Measurements from ENCODE around the gene ELL2. TPM values are rescaled to one million over a fixed set of nuclear protein-coding genes. Genes with fewer than 3 reads are reported as not detected.

Gene ELL2
- total RNA-seq, 1 experiment from 2014 or later: 27.5 TPM

- Histone ChIP-seq H3K4ac (ENCODE audit: low read depth, low read length) (no peak overlapping the region), H2BK5ac (ENCODE audit: insufficient read length, low read length) (no peak overlapping the region), H3K9ac (ENCODE audit: extremely low read depth, insufficient read length, low read length) (no peak overlapping the region), H3K18ac (ENCODE audit: insufficient read length, low read depth, low read length) (no peak overlapping the region), H2AK5ac (ENCODE audit: insufficient read length, low read length) (no peak overlapping the region), H2BK12ac (ENCODE audit: insufficient read length, low read depth, low read length) (no peak overlapping the region), H3K27ac (ENCODE audit: insufficient read length, low read depth, low read length) (no peak overlapping the region), H4K8ac (replicated peaks; ENCODE audit: insufficient read length, low read depth, low read length) (no peak overlapping the region), H4K20me1 (ENCODE audit: control insufficient read depth, insufficient read depth, insufficient read length) (no peaks in the 10 kb centered on the region), H2BK120ac (ENCODE audit: low read depth, low read length, poor library complexity, severe bottlenecking) (no peak overlapping the region), H2BK20ac (ENCODE audit: low read depth, low read length, poor library complexity, severe bottlenecking) (no peak overlapping the region), H3K27me3 (ENCODE audit: insufficient read depth, low read length) (no peaks in the 10 kb centered on the region), H3K4me2 (ENCODE audit: insufficient read depth, insufficient read length, low read length) (no peak overlapping the region), H4K5ac (ENCODE audit: insufficient read length, low read depth, low read length) (no peak overlapping the region), H3K9me3 (ENCODE audit: control insufficient read depth, low read depth, low read length) (no peaks in the 10 kb centered on the region), H3K23me2 (ENCODE audit: insufficient read length, low read depth, low read length, poor library complexity, severe bottlenecking) (no peaks in the 10 kb centered on the region), H3K79me1 (ENCODE audit: insufficient read depth, low read depth, low read length, poor library complexity, severe bottlenecking) (no peaks in the 10 kb centered on the region), H3K23ac (ENCODE audit: insufficient read length, low read depth, low read length) (no peak overlapping the region), H3T11ph (ENCODE audit: low read length) (no peak overlapping the region), H3K56ac (ENCODE audit: insufficient read length, low read depth, low read length) (no peak overlapping the region), H4K91ac (ENCODE audit: insufficient read length, low read depth, low read length) (no peak overlapping the region), H3K4me1 (ENCODE audit: insufficient read depth, low read length) (no peaks in the 10 kb centered on the region), H3K14ac (ENCODE audit: insufficient read depth, low read length) (no peak overlapping the region), H3K79me2 (ENCODE audit: insufficient read depth, low read length) (no peaks in the 10 kb centered on the region), H2AFZ (ENCODE audit: low read length) (no peak overlapping the region), H2BK15ac (ENCODE audit: low read depth, low read length) (no peak overlapping the region)
- Mint-ChIP-seq H3K9me3 (no peaks in the 10 kb centered on the region), H3K27ac (no peak overlapping the region; a peak in 1 of 7 replicates), H3K4me1 (peaks cover 8% of the 10 kb centered on the region in 2 experiments), H3K4me3 (no peak overlapping the region), H3K36me3 (ENCODE audit: insufficient read depth in 1 of 3, low read depth in 3 of 3) (no peaks in the 10 kb centered on the region; a peak in 1 of 7 replicates), H3K27me3 (ENCODE audit: low read depth) (no peaks in the 10 kb centered on the region)
- TF ChIP-seq, protein P1, sequence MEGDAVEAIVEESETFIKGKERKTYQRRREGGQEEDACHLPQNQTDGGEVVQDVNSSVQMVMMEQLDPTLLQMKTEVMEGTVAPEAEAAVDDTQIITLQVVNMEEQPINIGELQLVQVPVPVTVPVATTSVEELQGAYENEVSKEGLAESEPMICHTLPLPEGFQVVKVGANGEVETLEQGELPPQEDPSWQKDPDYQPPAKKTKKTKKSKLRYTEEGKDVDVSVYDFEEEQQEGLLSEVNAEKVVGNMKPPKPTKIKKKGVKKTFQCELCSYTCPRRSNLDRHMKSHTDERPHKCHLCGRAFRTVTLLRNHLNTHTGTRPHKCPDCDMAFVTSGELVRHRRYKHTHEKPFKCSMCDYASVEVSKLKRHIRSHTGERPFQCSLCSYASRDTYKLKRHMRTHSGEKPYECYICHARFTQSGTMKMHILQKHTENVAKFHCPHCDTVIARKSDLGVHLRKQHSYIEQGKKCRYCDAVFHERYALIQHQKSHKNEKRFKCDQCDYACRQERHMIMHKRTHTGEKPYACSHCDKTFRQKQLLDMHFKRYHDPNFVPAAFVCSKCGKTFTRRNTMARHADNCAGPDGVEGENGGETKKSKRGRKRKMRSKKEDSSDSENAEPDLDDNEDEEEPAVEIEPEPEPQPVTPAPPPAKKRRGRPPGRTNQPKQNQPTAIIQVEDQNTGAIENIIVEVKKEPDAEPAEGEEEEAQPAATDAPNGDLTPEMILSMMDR (conservative IDR thresholded peaks at IDR 0.05): no peak
- WGBS (ENCODE audit: extremely low coverage, insufficient read length, low lambda C conversion rate): no CpG with 5 or more reads among the region's 4 CpGs
- DNase-seq: no peak
These were observed 31.3 kb downstream of the ELL2 start for GRCh38 chr5:95930141-95930930.
